Activated T-cell treated with anti-CD3 and anti-CD28 coated beads, Interleukin-2, amount 50 U/mL, for 48 hours (primary cell): ENCODE data around the gene FBP1.

Source experiments
- DNase-seq, 2 experiments: peaks; one replicate each; pipeline ENCODE4 v3.0.0-alpha.2; 2020

FBP1 gene

DNA sequence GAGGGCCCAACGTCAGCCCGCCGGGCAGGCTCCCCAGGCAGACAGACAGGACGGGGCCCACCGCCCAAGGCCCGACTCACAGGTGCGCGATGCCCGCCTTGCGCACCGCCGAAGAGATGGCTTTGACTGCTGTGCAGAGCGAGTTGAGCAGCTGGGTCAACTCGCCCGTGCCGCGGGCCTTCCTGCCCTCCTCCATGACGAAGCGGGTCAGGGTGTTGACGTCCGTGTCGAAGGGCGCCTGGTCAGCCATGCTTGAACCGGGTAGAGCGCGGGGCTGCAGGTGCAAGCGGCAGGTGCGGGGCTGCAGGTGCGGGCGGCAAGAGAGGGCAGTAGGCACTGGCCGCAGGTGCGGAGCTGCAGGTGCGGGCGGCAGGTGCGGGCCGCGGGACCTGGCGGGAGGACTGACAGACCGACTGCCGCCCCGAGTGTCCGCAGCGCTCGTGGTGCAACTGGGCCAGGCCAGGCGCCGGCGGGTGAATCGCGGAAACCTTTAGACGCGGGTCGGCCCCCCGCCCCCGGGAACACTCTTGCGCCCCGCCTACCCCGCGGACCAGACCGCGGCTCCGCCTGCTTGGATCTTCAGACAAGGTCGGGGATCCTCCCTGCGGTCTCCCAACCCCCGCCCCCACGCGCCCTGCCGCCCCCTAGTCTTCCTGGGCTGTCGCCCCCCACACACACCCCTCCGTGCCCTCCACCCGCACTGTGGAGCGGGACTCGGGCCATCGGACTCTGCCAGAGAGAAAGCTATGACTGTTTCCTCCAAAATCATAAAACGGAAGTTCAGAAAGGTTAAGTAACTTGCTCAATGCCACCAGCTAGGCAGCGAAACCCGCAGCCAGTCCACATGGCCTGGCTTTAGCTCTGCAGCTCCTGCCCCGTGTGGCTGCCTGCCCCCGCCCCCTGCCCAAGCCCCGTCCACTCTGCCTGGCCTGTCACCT, at the start of gene FBP1:
Gene FBP1, minus strand, starts transcription at position 458 of the 938 bp plus-strand sequence. Its CDS starts 208 bp downstream, at position 250.
- DNase-seq, result peak; percentile 46 to 60

DNA sequence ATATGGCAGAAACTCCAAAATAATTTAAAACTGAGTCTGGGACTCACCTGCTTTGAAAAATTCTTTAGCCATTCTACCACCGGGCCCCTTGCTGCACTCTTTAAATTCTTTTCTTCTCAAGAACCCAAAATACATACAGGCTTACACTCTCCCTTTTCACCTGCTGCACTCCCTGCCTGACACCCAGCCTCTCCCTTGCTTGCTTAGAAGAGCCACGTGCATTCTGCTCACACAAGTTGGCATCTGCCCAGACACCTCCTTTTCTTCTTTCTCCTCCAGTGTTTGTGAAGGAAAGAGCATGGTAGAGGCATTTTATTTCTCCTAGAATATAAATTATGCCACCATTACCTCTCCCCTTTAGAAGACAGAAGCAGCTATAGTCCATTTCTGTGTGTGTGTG, 48.1 kb upstream of the FBP1 start:
- DNase-seq, result no peak

DNA sequence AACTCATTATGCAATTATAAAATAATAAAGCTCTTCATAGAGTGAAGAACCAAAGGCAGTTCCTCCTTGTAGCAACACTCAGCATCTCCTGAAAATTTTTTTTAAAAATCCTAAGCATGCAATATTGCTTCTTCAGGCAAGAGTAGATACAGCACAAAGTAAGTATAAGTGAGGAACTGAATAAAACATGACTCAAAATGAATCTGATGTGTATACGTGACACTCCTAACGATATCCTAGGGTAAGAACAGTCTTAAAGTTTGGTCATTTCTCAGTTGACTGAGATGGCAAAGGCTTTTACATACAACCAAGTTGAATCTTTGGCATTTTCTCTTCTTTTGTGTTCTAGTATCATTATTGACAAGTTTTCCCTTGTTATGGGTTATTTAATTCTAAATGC, 46.0 kb upstream of the FBP1 start:
- no peak for DNase-seq

DNA sequence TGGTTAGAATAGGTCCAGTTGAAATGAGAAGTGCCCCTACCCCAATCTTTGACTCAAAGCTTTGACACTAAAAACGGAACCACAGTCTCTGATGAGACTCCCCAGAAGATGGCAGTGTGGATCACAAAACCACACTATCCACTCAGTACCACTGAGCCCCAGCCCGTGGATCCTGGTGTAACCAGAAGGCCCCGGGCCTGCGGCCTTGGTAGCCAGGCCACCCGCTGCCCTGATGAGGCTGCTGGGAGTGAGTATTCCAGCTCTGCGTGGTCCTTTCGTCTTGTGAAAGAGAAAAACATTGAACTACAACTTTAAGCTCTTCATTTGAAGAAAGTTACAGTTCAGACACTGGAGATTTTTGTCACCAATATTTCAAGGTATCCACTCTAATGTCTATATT, 42.2 kb upstream of the FBP1 start:
- peak; percentile 61 to 71 for DNase-seq

DNA sequence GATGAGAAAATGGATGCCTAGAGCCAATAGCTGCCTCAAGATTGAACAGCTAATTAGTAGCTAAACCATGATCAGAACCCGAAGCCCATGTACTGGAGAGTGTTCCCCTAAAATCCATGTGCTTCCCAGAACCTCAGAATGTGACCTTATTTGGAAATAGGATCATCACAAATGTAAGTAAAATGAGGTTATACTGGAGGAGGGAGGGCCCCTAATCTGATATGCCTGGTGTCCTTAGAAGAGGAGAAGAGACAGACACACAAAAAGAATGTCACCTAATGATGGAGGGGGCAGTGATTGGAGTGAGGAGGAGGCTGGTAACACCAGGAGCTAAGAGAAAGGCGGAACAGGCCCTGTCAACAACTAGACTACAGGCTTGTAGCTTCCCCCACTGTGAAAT, 41.3 kb upstream of the FBP1 start:
- DNase-seq, result no peak

DNA sequence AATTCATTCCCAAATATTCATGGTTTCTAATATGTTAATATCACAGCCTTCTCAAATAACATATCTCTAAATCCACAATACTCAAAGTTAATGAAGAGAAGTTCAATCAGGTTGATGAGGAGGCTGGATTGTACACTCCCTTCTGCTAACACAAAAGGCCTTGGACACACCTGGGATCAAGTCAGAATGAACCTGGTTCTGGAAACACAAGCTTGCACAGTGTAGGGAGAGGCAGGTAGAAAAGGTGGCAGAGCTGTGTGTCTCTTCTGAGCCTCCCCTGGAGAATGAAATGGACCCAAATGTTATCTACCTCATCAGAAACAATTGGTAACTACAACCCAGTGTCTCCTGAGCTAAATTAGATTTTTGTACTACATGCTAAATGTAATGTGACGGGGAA, 40.7 kb upstream of the FBP1 start:
- DNase-seq, result no peak

DNA sequence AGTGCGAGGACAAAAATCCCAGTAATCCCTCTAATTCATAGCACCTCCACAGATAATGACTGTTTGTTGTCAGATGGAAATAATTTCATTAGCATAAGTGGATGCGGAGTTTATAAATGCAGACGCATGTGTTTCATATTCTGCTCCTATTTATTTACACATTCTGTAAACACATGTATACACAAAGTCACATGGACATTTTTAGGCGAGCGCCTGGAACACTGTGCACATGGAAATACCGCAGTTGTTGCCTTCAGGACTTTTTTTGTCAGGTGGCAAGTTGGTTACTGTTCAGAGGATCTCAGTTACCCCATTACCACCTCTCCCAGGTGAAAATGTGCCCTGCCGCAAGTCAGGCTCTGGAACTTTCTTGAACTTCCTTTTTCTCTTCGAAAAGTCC, 40.3 kb upstream of the FBP1 start:
- DNase-seq, result no peak

DNA sequence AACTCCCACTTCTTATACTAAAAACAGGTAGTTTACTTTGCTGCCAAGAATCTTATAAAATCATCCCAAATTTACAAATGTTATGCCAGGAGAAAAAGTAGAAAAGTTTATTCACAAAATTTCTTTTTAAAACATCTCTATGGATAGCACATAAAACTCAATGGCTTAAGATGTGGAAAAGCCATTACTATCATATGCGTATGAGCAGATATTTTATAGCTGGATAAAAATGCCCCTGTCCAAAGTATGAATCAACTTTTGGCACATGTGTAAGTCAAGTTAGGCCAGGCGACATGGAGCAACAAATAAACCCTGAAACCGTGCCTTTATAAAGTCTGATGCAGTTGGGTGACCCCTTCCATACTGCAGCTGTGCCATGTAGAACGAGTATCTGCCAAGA, 38.6 kb upstream of the FBP1 start:
- no peak for DNase-seq

DNA sequence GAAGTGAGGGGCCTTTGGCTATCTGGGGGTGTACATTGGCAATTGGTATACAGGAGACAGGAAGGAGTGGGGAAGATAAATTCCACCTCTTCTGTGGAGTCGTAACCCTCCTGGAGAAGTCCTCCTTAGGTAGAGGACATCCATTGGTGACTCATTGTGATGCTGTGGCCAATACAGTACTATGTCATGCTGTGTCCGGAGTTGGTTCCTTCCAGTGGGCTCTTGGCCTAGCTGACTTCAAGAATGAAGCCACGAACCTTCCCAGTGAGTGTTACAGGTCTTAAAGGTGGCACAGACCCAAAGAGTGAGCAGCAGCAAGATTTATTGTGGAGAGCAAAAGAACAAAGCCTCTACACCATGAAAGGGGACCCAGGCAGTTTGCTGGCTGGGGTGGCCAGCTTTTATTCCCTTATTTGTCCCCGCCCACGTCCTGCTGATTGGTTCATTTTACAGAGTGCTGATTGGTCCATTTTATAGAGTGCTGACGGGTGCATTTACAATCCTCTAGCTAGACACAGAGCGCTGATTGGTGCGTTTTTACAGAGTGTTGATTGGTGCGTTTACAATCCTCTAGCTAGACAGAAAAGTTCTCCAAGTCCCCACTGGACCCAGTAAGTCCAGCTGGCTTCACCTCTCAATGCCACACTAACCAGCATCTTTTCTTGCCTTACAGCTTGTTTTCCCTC, 37.3 kb upstream of the FBP1 start:
- no peak for DNase-seq

DNA sequence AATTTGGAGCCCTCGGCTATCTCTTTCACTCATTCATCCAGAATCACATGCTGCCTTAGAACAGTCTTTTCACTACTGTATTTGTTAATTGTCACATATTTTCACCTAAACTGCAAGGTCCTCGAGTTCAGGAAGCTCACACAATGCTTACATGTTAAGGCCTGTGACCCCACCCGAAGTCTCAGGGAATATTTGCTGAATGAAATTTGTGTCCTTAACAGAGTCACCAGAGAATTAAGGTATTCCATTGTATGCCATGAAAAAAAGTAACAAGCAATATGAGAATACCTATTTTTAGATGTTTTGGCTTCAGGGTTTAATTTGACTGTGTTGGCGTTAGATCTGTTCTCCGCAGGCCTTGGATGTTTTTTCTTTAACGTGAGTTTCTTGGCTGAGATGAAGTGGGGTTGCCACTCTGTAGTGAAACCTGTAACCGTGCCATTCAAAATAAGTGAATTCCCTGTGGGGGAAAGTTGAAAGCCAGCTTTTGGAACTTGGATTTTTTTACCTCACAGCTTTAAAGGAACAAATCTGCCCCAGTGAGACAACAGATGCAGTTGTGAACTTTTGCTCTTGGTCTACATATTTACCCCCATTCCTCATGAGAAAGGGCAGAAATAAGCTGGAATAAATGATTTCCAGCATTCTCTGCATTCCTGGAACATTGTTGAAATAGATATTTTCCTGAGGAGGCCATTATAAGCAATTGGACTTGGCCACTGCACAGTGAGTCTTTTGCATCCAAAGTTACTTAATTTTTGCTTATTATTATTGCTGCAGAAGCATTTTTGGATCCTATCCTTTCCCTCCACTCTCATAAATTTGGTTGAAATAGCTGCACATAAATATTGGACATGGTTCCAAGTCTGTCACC, 35.9 kb upstream of the FBP1 start:
- no peak for DNase-seq

DNA sequence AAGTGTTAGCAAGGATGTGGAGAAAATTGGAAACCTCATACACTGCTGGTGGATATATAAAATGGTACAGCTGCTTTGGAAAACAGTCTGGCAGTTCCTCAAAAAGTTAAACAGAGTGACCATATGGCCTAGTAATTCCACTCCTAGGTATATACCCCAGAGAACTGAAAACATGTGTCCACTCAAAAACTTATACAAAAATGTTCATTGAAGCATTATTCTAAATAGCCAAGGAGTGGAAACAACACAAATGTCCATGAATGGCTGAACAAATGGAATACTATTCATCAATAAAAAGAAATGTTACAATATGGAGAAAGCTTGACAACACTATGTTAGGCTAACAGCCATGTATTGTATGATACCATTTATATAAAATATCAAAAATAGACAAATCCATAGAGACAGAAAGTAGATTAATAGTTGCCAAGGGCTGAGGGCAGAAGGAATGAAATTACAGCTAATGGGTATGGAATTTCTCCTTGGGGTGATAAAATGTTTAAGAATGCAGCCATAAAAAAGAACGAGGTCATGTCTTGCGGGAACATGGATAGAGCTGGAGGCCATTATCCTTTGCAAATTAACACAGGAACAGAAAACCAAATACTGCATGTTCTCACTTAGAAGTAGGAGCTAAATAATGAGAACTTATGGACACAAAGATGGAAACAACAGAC, 33.6 kb upstream of the FBP1 start:
- no peak for DNase-seq

DNA sequence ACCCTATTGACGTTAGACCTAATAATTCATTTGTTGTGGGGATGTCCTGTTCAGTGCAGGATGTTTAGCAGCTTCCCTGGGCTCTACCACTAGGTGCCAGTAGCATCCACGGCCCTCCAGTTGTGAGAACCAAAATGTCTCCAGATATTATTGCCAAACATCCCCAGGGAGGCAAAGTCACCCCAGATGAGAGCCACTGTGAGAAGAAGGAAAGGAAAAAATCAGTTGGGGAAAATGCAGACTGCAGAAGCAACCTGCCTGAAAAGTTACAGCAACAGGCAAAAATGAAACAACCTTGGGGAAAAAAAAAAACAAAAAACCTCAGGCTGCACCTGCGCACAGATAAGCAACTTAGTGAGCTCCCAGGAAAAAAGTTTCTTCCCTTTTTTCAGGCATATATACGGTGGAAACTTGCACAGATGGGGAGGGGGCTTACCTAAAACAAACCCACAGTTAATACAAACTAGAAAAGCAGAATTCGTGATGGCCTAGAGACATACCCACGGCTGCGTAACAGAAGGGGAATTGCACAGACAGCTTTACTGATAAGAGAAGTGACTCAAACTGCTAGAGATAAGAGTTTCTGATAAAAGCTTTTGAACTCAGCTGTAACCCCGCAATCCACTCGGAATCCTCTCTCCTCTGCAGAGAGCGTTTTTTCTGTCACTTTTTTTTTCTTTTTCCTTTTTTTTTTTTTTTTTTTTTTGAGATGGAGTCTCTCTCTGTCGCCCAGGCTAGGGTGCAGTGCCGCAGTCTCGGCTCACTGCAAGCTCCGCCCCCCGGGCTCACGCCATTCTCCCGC, 29.8 kb upstream of the FBP1 start:
- peak; percentile 64 to 66 for DNase-seq

DNA sequence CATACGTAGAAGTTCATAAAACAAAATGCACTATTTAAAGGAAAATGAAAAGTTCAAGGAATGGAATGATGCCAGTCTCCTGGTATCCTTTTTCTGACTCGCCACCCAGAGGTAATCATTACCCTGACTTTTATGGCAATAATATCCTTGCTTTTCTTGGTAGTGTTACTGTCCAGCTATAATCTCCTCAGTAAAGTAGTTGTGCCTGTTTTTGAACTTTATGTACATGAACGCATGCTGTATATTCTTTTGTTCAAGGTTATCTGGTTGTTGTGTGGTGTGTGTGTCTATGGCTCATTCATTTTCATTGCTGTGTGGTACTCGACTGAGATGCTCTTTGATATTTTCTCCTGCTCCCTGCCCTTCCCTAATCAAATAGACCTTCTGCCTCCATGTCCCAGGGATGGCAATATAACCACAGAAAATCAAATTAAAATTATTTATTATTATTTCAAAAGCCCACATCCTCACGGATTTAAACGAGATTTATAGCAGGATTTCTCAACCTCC, 29.2 kb upstream of the FBP1 start:
- no peak for DNase-seq

DNA sequence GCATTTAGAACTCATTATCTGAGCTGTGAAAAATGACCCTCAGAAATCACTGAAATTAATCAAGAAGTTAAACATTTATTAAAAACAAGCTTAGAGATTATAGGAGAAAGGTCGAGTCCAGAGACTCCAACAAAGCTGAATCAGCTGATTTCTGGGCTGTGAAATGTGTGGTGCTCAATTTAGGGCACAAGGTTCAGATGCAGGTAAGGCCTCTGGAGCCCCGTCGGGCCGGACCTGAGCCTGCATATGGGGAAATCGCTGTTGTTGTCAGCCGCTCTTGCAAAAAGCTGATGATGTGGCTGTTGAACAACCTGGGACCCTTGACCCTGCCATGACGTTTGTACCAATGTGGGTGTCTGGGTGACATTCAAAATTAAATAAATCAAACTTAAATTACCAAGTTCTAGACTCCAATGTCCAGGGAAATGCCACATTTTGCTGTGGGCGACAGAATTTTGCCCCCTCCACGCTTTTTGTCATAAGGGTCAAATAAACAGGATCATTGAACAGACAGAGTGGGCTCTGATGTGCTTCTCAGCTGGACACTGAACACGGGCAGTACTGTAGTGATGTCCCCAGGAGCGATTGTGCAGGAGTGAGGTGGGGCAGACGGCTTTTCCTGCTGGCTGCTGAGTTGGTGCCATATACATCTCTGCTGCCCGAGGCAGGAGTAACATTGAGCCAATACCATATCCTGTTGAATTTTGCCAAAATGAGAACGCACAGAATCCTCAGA, 27.2 kb upstream of the FBP1 start:
- DNase-seq, result no peak

DNA sequence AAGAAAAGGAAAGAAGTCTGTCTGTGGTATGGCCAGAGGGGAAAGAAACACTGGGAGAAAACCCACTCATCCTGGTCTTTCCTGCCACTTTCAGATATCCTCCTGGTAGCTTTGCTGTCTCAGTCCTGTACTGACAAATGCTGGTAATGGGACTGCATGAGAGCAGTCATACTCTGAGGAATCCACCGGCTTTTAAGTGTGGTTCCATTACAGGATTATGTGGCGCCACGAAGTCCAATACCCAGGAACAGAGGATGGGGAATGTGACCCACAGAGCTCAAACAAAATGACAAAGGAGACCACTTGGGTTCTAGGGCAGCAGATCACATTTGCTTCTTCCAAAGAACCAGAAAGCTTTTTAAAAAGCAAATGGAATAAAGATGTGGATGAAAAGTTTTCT, 26.3 kb upstream of the FBP1 start:
- no peak for DNase-seq

DNA sequence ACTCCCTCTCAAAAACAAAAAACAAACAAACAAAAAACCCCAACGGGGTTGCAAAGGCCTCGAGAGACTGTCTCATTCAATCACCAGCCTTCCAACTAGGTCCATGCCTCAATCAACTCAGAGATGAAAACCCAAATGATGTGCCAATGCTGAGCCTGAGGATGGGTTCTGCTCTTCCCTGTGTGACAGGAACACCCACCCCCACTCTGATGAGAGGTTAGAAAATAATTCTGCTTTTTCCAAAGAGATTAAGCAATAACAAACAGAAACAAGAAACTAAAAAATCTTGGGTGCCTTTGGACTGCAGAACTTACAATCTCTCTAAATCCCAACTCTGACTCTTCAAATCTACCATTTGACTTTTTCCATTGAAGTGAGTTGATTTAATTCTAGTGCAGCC, 25.5 kb upstream of the FBP1 start:
- no peak for DNase-seq

DNA sequence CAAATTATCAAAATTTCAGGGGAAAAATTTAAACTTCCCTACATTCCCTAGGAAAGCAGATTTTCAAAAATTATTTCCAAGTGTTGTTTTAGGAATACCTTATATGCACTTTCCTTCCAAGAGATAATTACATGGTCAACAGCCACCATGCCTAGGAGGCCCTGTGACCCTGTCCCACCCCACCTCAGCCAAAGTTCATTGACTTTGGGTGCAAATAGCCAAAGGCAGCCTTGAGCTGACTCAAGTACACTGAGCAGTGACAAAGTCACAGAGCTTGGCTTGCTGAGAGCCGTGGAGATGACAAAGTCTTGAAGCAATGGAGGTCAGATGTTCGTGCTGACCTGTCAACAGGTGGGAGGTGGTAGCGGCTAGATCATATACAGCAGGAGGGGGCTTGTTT, 24.3 kb upstream of the FBP1 start:
- no peak for DNase-seq

DNA sequence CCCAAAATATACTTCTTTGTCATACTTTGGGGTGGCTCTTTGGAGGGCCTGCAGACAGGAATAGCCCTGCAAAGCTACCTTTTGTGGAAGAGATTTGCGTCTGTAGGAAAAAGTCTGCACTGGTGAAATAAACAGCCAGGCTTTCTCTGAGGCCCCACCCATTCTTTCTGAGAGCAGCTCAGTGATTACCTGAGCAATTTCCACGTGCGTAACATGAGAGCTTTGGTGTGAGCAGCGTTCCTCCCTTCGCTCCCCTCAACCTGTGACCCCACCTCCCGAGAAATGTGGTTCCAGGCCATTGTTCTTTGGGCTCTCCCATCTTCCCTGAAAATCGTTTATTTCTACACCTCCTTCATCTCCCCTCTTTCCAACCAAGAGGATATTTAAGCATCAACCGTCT, 23.8 kb upstream of the FBP1 start:
- no peak for DNase-seq

DNA sequence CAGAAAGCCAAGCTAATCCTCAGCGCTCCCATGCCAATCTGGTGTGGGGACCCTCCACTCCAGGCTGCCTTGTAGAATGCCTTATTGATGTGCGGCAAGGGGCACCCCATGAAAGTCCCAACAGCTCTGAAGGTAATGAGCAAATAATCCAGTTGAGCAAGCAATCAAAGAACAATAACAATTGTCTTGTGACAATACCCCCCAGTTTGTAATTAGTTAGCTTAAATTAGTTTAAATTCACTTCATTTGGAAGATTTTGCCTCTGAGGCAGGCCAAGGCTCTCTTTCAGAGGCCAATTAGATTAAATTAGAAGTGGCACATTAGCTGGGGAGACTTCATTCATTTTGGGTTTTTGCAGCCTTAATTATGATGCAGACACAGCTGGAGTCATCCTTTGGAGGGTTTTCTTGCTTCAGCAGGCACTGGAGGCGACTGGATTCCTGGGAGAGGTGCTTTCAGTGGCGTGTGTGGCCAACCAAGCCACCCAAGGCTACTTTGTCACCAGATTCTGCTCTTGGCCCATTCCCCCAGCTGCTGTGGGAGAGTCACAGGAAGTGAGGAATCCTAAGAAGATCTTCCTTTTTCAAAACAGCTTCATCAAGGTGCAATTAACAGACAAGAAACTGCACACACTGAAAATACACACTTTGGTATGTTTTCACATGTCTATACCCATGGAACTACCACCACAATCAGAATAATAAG, 17.9 kb upstream of the FBP1 start:
- DNase-seq, result no peak

DNA sequence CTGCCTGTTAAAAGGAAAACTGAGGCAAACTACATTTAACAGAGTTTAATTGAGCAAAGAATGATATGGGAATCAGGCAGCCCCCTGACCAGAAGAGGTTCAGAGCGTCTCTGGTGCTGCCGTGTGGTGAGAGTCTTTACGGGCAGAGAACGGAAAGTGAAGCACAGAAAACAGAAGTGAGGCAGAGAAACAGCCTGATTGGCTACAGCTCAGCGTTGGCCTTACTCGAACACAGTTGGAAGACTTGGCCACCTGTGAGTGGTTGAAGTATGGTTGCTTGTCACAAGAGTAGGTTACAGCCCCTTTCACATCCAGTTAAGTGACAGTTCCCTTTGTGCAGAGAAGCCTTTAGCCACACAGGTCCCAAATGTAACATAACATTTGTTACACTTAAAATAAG, 16.9 kb upstream of the FBP1 start:
- peak in 1 of 2 experiments; percentile 43 for DNase-seq
